LNCaP clone FGC (cell line): ENCODE data around the gene ARL15.
"Not testable (repeated sequence)": the region's sequence is repeated elsewhere in the genome, so short reads cannot be mapped to it uniquely, and the experiment has no call there.

Experiments
- DNase-seq: peaks from one replicate; pipeline ENCODE4 v3.0.0-alpha.2; 2011; ENCODE audit warnings: low read depth
- H3K4me3 ChIP-seq: 2 replicates; pipeline ENCODE4 v1.5.1; 2011; ENCODE audit warnings: mild to moderate bottlenecking, low read depth, low read length, control low read depth
- CTCF ChIP-seq: IDR thresholded peaks from 2 replicates; pipeline ENCODE4 v1.5.1; 2012; ENCODE audit warnings: mild to moderate bottlenecking; ENCODE audit not compliant: control insufficient read depth, insufficient read depth; ENCODE audit errors: extremely low read depth

Gene ARL15

GRCh38 chr5:54045077-54045792 is 265.1 kb downstream of the ARL15 start:
- no peak for TF ChIP-seq CTCF
- no peak overlapping the region for H3K4me3 ChIP-seq
- no peak for DNase-seq

GRCh38 chr5:54044276-54044675 is 266.1 kb downstream of the ARL15 start:
- DNase-seq, H3K4me3 ChIP-seq: not testable (repeated sequence)

GRCh38 chr5:54040804-54041203 is 269.6 kb downstream of the ARL15 start:
- H3K4me3 ChIP-seq: no peak overlapping the region
- TF ChIP-seq CTCF: no peak
- DNase-seq: peak; percentile 25

- no peak for DNase-seq
- H3K4me3 ChIP-seq: no peak overlapping the region
- no peak for TF ChIP-seq CTCF
These were observed 270.4 kb downstream of the ARL15 start for GRCh38 chr5:54040018-54040417.

GRCh38 chr5:54037205-54037604 is 273.2 kb downstream of the ARL15 start:
- no peak overlapping the region for H3K4me3 ChIP-seq
- TF ChIP-seq CTCF: no peak

GRCh38 chr5:54030981-54031380 is 279.4 kb downstream of the ARL15 start:
- no peak overlapping the region for H3K4me3 ChIP-seq
- no peak for TF ChIP-seq CTCF
- no peak for DNase-seq

More at GRCh38 chr5:54037205-54037604, 273.2 kb downstream of the ARL15 start:
- no peak for DNase-seq

GRCh38 chr5:54024466-54024865 is 285.9 kb downstream of the ARL15 start:
- H3K4me3 ChIP-seq: no peak overlapping the region
- no peak for TF ChIP-seq CTCF
- DNase-seq: no peak
